ENCODE data around the gene NMUR1.

Gene NMUR1

GRCh38 chr2:231531883-231532755 is 1.9 kb upstream of the NMUR1 start:
- TF ChIP-seq CTCF (IDR thresholded peaks at IDR 0.05; ENCODE audit: low read depth, low read length, missing control alignments) = no peak
- no peak overlapping the region for H3K4me3 ChIP-seq (replicated peaks; ENCODE audit: low read depth, low read length)
- DNase-seq (ENCODE audit: extremely low read depth, low read depth) = no peak

GRCh38 chr2:231531466-231531865 is 1.2 kb upstream of the NMUR1 start:
- no peak for TF ChIP-seq CTCF (IDR thresholded peaks at IDR 0.05; ENCODE audit: low read depth, low read length, missing control alignments)
- DNase-seq (ENCODE audit: extremely low read depth, low read depth) = no peak
- no peak overlapping the region for H3K4me3 ChIP-seq (replicated peaks; ENCODE audit: low read depth, low read length)

- H3K4me3 ChIP-seq (replicated peaks; ENCODE audit: low read depth, low read length) = no peak overlapping the region
- no peak for DNase-seq (ENCODE audit: extremely low read depth, low read depth)
- no peak for TF ChIP-seq CTCF (IDR thresholded peaks at IDR 0.05; ENCODE audit: low read depth, low read length, missing control alignments)
These were observed 1.6 kb downstream of the NMUR1 start for GRCh38 chr2:231528636-231529030.

- H3K4me3 ChIP-seq (replicated peaks; ENCODE audit: low read depth, low read length) = no peak overlapping the region
- no peak for TF ChIP-seq CTCF (IDR thresholded peaks at IDR 0.05; ENCODE audit: low read depth, low read length, missing control alignments)
- DNase-seq (ENCODE audit: extremely low read depth, low read depth) = no peak
These were observed 2.1 kb downstream of the NMUR1 start for GRCh38 chr2:231527955-231528635.

- DNase-seq (ENCODE audit: extremely low read depth, low read depth) = no peak
- H3K4me3 ChIP-seq (replicated peaks; ENCODE audit: low read depth, low read length) = no peak overlapping the region
- TF ChIP-seq CTCF (IDR thresholded peaks at IDR 0.05; ENCODE audit: low read depth, low read length, missing control alignments) = no peak
These were observed 3.2 kb downstream of the NMUR1 start for GRCh38 chr2:231527091-231527395.

- no peak overlapping the region for H3K4me3 ChIP-seq (replicated peaks; ENCODE audit: low read depth, low read length)
- no peak for TF ChIP-seq CTCF (IDR thresholded peaks at IDR 0.05; ENCODE audit: low read depth, low read length, missing control alignments)
- no peak for DNase-seq (ENCODE audit: extremely low read depth, low read depth)
These were observed 3.7 kb downstream of the NMUR1 start for GRCh38 chr2:231526341-231527090.
